NOMO-1 treated with DMSO at 0.1 percent for 48 hours (cell line): Measurements from ENCODE around the gene CEP112.
A peak's percentile ranks its signal among the peaks of the same experiment; 100 is the strongest.

ENCODE experiments used
- DNase-seq: peaks from one replicate; lab custom pipeline; 2025; ENCODE audit not compliant: unreplicated experiment; lab: John Stamatoyannopoulos, UW

CEP112 gene

DNA sequence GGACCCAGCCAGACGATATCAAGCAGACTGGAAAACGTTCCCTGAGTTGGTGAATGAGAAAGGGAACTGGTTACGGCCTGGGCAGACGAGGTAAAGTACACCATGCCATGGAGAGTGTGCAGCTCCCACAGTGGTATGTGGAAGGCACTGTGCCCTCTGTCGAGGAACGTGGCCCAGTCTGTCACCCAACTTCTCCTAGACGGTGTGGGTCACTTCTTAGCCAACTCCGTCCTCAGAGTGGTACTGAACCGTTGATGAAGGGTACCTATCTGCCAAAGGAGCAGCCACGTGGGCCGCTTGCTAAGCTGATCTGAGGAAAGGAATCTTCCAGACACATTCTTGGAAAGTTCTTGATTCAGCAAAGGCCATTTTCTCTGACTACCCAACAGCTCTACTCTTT, 574.4 kb downstream of the CEP112 start:
- DNase-seq, result no peak

- no peak for DNase-seq
Measured at GRCh38 chr17:65609749-65610148, 582.2 kb downstream of the CEP112 start.

DNA sequence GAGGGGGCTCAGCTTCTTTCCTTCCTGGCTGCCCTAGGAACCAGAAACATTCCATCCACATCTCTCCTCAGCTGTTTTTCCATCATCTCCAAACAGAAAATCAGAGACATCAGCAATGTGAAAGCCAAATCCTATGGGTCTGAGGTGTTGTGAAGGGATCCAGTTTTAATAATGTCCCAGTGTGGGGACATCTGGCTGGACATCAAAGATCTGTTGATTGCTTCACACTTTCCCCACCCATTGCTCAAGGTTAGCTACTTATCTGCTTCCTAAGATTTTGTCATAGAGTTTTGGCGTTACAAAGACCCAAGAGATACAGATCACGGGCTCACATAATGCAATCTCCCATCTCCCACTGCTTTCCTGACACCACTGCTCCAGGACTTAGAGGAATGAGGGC, 582.6 kb downstream of the CEP112 start:
- DNase-seq, result no peak

DNA sequence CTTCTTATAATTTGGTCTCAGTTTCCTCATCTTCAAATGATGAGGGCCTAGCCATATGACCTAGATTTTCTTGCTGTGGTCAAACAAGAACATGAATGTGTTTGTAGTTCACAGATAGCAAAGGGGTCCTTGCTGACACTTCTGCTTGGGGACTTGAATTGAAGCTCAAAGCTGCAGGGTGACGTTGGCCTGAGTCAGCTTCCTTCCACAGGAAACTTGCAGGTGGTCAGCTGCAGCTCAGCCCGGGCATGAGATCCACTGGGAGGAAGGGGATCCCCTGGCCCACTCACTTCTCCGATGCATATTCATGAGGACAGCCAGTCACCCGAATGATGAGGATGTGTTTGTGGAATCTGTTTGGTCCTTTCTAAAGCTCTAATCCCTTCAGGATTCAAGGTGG, 587.9 kb downstream of the CEP112 start:
- no peak for DNase-seq

GRCh38 chr17:65601881-65602280, 590.1 kb downstream of the CEP112 start:
- DNase-seq, result no peak

DNA sequence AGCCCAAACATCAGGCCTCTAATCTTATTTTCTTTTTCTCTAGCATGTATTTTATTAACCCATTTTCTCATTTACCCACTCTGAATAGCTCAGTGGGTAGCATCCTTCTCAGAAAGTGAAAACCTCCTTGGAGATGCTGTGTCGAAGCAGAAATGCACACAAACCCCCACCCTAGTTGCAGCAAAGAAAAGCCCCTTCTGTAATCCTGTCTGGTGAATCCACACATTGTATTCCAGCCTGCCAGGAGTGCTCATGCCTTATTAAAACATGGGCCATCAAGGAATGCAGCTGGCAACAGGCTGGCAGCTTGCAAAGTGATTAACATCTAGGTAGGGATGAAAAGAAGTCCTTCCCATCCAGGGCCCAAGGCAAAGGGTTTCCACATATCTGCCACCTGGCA, 590.8 kb downstream of the CEP112 start:
- DNase-seq, result no peak

DNA sequence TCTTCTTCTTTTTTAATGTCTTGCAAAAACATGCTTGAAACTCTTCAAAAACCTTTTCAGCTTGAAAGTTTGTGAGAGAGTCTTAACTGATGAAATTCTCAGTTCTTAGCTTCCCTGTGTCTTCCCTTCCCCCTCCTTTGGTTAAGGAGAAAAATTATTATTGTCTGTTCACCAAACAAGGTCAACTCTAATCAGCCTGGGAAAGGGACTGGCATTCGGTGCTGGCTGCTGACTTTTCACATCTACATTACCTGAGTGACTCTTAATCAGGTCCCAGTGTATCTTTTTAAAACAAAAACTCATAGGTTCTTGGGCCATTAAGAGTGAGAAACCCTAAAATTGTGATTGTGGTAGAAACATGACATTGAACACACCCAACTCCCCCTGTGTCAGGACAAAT, 591.4 kb downstream of the CEP112 start:
- DNase-seq, result no peak

GRCh38 chr17:65599650-65600049, 592.3 kb downstream of the CEP112 start:
- no peak for DNase-seq

DNA sequence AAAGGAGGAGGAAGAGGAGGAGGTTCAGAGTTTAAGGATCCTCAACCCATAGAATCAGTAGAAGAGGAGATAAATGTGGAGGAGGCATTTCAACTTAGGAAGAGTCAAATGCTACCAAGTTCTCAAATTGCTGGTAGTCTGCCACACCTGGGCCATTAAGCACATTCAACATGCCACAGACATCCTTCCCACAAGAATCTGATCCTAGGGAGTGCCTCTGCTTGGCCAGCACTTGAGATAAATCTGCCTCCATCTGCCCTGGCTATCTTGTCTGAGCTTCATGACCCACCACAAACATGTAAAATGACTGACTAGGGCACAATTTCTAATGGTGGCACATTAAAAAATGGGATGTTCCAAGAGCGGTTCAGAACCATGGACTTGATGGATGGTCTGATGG, 593.2 kb downstream of the CEP112 start:
- DNase-seq, result no peak

DNA sequence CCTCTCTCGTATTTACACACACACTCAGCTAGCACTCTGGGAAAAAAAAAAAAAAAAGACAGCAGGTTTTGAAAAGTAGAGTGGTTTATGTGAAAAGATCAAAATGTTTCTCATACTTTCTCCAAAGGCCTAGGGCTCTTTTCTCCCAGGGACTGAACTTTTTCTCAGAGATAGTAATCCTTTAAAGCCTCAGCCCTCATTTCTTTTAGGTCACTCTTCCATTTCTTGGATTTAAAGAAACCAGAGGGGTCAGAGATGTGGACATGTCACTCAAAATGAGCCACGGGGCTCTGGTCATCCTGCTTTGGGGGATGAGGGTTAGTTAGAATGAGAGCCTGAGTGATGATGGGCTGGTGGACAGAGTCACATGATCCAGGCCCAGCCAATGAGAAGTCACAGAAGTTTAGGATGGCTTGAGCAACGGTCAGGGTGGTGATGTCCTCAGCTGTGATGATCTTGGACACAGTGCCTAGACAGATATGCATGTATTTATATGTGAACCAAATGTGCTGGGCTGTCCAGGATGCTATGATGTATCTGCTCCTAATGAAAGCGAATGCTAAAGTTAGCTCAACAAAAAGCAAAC, 596.8 kb downstream of the CEP112 start:
- DNase-seq, result no peak

GRCh38 chr17:65593855-65594845, 597.8 kb downstream of the CEP112 start:
- DNase-seq, result peak; percentile 2

DNA sequence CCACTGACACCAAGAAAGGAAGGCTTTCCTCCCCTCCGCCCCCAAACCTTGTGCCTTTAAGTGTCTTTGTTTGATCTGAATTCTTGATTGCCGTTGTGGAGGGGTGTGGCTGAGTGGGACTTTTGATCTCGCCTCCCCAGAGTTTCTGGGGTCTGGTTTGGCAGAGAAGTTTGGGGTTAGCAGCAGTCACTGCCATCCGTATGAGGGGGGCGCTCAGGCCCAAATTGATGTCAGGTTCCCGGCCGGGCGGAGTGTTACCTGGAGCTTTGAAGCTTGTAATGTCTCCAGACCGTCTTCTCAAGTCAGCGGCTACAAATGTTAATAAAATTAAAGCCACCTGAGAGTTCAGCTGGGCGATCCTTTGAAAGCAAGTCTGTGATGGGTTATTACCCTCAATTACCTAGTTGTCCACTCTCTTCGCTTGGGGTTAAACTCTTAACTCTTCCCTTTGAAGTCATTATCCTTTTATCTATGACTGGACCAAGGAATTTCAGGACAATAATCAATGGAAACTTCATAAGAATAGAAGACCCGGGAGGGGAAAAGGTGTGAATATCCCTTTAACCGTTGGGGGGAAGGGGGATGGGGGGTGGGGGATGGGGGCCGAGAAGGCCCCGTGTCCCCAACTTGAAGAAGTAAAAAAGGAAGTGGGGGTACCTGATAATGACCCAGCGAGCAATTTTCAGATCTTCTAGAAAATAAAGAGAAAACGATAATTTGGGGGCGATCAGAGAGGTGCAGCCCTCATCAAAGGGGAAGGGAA, 598.7 kb downstream of the CEP112 start:
- DNase-seq, result no peak

- DNase-seq, result no peak
Measured at GRCh38 chr17:65592125-65592965, 599.6 kb downstream of the CEP112 start.

- no peak for DNase-seq
Measured at GRCh38 chr17:65589321-65589720, 602.6 kb downstream of the CEP112 start.

GRCh38 chr17:65588181-65588808, 603.6 kb downstream of the CEP112 start:
- no peak for DNase-seq

- DNase-seq, result no peak
Measured at GRCh38 chr17:65587534-65588180, 604.3 kb downstream of the CEP112 start.

DNA sequence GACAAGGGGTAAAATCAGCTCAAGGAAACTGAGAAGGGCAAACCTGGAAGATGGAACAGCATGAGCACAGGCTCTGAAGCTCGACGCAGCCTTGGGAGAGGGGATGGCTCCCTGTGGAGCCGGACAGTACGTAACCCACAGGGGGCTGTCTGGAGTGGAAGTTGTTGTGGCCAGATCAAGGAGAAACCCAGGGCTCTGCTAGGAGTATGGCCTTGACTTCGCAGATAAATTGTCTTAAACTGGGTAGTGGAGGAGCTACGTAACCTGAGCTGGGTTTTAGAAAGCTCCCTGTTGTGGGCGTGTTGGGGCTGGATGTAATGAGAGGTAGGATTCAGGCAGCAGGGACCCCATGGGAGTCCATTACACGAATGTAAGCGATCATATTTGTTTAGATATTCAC, 605.0 kb downstream of the CEP112 start:
- no peak for DNase-seq
